ENCODE results near the gene PPARD.
A peak's percentile ranks its signal among the peaks of the same experiment; 100 is the strongest.

The PPARD gene

DNA sequence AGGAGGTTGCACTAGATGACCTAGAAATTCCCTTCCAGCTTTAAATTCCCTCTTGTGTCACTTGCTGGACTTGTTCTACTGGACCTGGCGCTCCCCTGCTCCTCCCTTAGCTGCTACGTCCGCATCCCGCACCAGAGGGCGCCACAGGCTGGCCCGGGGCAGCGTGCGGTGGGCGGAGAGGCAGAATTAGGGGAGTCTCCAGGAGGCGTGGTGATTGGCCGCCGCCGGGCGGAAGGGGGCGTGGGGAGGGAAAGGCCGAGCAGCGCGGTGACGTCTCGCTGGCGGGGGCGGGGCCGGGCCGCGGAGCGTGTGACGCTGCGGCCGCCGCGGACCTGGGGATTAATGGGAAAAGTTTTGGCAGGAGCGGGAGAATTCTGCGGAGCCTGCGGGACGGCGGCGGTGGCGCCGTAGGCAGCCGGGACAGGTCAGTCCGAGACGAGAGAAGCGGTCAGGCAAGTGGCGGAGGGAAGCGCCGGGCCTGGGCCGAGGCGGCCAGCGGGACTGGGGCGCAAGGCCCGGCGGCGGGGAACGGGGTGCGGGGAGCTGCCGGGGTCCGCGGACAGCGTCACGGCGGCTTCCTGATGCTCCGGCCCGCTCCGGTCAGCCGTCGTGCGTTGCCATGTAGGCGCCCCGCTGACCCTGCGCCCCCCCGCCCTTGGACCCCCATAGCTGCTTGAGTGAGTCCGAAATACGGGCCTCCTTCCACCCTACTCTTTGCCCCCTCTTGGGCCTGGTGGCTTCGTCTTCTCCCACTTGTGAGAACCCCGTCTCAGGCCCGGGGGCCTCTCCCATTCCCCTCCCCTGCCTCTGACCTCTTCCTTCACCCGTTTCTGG, at the start of gene PPARD:
TSS of gene PPARD (plus strand) at position 301 of the 834 bp plus-strand sequence. CDS start 68,530 bp downstream, outside the sequence.
- Histone ChIP-seq H3K36me3 (ENCODE audit: control insufficient read depth, insufficient read depth, low read length) (peaks cover 4% of the 10 kb centered on the region), H3K4me1 (ENCODE audit: control insufficient read depth, insufficient read depth, low read length) (peaks cover 7% of the 10 kb centered on the region), H3K4me3 (ENCODE audit: low read depth, low read length) (peak within 1 kb of the TSS; percentile 71), H3K9ac (ENCODE audit: low read depth, low read length) (peak within 1 kb of the TSS; percentile 76), H3K9me3 (ENCODE audit: control insufficient read depth, insufficient read depth, low read length) (no peaks in the 10 kb centered on the region), H3K27me3 (ENCODE audit: control insufficient read depth, insufficient read depth, low read length) (peaks cover 5% of the 10 kb centered on the region)

GRCh38 chr6:35293681-35294080, 48.7 kb upstream of the PPARD start:
- Histone ChIP-seq H3K9me3 (ENCODE audit: control insufficient read depth, insufficient read depth, low read length) (no peaks in the 10 kb centered on the region), H3K4me1 (ENCODE audit: control insufficient read depth, insufficient read depth, low read length) (peaks cover 6% of the 10 kb centered on the region), H3K4me3 (ENCODE audit: low read depth, low read length) (no peak overlapping the region), H3K27me3 (ENCODE audit: control insufficient read depth, insufficient read depth, low read length) (no peaks in the 10 kb centered on the region), H3K9ac (ENCODE audit: low read depth, low read length) (no peak overlapping the region), H3K36me3 (ENCODE audit: control insufficient read depth, insufficient read depth, low read length) (peaks cover 18% of the 10 kb centered on the region)

DNA sequence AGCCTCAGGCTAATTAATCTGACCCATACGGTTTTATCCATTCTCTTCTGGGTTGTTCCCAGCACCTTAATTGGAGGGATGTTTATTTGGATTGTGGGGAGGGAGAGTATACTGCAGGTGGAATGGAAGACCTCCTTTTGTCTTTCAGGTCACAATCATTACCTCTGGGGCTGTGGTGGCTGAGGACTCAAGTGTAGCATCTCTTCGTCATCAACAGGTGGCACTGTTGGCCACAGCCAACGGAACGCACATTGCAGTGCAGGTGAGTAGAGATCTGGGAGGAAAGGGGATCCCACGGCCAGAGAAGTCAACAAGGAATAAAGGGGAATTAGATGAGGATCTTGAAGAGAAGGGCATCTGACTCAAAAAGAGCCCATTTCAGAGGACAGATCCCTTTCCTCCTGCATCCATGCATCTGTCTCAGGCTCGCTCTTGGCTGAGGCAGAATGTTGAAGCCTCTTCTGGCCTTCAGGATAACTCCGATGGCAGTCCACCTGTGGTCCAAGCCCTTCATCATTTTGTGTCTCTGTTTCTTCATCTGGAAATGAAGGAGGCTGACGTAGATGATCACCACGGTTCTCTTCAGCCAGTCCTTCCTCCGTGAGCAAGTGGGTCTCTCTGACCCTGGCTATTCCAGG, 47.9 kb upstream of the PPARD start:
- no peaks in the 10 kb centered on the region for H3K9me3 ChIP-seq (ENCODE audit: control insufficient read depth, insufficient read depth, low read length)
- peaks cover 18% of the 10 kb centered on the region for H3K36me3 ChIP-seq (ENCODE audit: control insufficient read depth, insufficient read depth, low read length)
- H3K9ac ChIP-seq (ENCODE audit: low read depth, low read length): no peak overlapping the region
- H3K4me3 ChIP-seq (ENCODE audit: low read depth, low read length): no peak overlapping the region
- no peaks in the 10 kb centered on the region for H3K27me3 ChIP-seq (ENCODE audit: control insufficient read depth, insufficient read depth, low read length)
- H3K4me1 ChIP-seq (ENCODE audit: control insufficient read depth, insufficient read depth, low read length): peaks cover 6% of the 10 kb centered on the region

DNA sequence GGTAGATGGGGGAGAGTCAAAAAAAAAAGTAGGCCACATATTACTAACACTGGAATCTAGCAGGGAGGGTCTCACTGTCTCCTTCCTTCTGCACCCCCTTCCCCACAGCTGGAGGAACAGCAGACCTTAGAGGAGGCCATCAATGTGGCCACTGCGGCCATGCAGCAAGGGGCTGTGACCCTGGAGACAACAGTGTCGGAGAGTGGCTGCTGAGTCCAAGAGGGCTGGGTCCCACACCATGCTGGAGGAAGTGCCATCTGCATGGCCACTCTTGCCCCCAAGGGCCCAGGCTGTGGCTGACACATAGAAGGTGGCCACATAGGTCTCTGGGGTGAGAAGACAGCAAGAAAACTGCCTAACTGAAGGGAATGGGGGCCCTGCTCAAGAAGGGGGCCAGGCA, 47.3 kb upstream of the PPARD start:
- Histone ChIP-seq H3K4me1 (ENCODE audit: control insufficient read depth, insufficient read depth, low read length) (peaks cover 6% of the 10 kb centered on the region), H3K4me3 (ENCODE audit: low read depth, low read length) (no peak overlapping the region), H3K9me3 (ENCODE audit: control insufficient read depth, insufficient read depth, low read length) (no peaks in the 10 kb centered on the region), H3K36me3 (ENCODE audit: control insufficient read depth, insufficient read depth, low read length) (peaks cover 18% of the 10 kb centered on the region), H3K9ac (ENCODE audit: low read depth, low read length) (no peak overlapping the region), H3K27me3 (ENCODE audit: control insufficient read depth, insufficient read depth, low read length) (no peaks in the 10 kb centered on the region)

DNA sequence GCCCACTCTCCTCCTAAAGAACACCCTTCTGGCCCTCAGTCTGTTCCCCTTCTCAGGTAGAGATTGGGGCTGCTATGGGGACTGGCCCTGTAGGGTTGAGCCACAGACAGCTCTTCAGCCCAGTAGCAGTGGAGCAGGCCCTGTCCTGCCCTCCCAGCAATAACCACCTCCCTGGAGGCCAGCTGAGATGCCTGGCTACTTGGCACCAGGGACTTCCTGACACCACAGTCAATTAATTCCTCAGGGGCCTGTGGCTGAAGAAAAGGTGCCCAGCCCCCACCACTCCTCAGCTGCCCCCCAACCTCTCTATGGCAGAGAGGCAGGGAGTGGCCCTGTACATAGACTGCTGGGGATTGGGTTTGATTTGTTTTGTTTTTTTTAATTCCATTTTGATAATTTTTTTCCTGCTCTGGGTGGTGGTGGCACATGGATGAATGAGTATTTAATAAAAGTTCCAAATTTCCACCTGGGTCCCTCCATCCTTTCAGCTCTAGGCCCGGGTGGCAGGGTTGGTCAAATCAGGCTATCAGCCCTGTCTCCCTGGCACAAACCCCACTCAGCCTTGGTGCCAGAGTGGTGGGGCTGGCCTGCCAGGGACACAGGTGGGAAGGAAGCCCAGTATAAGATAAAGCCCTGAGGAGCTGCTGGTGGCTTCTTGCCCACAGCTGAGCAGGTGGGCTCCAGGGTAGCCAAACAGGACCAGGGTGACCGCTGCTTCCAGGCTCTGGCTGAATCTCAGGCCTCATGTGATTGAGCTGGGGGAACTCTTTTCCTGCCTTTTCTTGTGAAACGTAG, 46.6 kb upstream of the PPARD start:
- Histone ChIP-seq H3K27me3 (ENCODE audit: control insufficient read depth, insufficient read depth, low read length) (no peaks in the 10 kb centered on the region), H3K4me3 (ENCODE audit: low read depth, low read length) (no peak overlapping the region), H3K36me3 (ENCODE audit: control insufficient read depth, insufficient read depth, low read length) (peaks cover 18% of the 10 kb centered on the region), H3K9me3 (ENCODE audit: control insufficient read depth, insufficient read depth, low read length) (no peaks in the 10 kb centered on the region), H3K4me1 (ENCODE audit: control insufficient read depth, insufficient read depth, low read length) (peaks cover 6% of the 10 kb centered on the region), H3K9ac (ENCODE audit: low read depth, low read length) (no peak overlapping the region)

- H3K4me1 ChIP-seq (ENCODE audit: control insufficient read depth, insufficient read depth, low read length): peaks cover 6% of the 10 kb centered on the region
- peaks cover 13% of the 10 kb centered on the region for H3K36me3 ChIP-seq (ENCODE audit: control insufficient read depth, insufficient read depth, low read length)
- H3K4me3 ChIP-seq (ENCODE audit: low read depth, low read length): no peak overlapping the region
- no peak overlapping the region for H3K9ac ChIP-seq (ENCODE audit: low read depth, low read length)
- H3K9me3 ChIP-seq (ENCODE audit: control insufficient read depth, insufficient read depth, low read length): no peaks in the 10 kb centered on the region
- H3K27me3 ChIP-seq (ENCODE audit: control insufficient read depth, insufficient read depth, low read length): no peaks in the 10 kb centered on the region
Observed at GRCh38 chr6:35296931-35297600, 45.3 kb upstream of the PPARD start.

GRCh38 chr6:35297601-35298481, 44.5 kb upstream of the PPARD start, which contains the start of gene DEF6:
TSS of gene DEF6 (plus strand) at chr6:35297818. CDS start at chr6:35297857, 39 bp downstream.
- Histone ChIP-seq H3K9me3 (ENCODE audit: control insufficient read depth, insufficient read depth, low read length) (no peaks in the 10 kb centered on the region), H3K36me3 (ENCODE audit: control insufficient read depth, insufficient read depth, low read length) (peaks cover 10% of the 10 kb centered on the region), H3K4me3 (ENCODE audit: low read depth, low read length) (peak within 1 kb of the TSS; percentile 45), H3K4me1 (ENCODE audit: control insufficient read depth, insufficient read depth, low read length) (peaks cover 8% of the 10 kb centered on the region), H3K9ac (ENCODE audit: low read depth, low read length) (no peak within 1 kb of the TSS), H3K27me3 (ENCODE audit: control insufficient read depth, insufficient read depth, low read length) (no peaks in the 10 kb centered on the region)

DNA sequence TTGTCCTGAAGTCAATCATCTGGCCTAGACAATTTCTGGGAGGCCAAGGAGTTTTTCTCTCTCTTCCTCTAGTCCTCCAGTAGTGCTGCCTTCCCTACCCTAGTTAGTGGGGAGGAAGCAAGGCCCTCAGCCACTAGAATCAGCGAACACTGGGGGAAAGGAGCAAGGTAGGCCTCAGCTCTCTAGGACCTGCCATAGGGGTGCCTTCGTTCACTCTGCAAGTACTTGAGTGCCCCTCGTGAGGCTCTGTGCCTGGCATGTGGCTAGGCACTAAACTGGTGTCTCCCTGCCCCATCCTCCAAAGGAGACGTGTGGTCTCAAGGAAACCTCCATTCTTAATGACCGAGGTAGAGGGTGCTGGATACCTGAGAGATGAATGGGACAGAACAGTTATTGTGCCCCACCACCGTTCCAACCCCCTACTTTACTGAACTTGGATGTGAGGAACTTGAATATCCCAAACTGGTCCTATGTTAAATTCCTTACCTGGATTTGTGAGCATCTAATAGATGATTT, 43.7 kb upstream of the PPARD start:
- H3K4me3 ChIP-seq (ENCODE audit: low read depth, low read length): no peak overlapping the region

DNA sequence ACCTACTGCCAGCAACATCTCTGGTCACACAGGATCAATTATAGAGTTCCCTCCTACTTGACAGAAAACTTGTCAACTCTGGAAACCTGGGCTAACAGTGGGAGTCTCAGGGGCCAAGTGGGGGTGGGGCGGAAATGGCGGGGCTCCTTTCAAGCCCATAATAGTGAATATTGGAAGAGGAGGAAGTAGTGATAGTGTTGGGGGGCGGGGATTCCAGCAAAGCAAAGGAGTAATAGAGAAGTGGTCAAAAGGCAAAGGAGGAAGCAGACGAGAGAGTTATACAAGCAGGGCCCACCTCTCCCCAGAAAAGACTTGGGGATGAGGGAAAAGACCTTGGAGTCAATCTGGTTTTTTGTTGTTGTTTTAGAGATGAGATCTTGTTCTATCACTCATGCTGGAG, 42.7 kb upstream of the PPARD start:
- peaks cover 9% of the 10 kb centered on the region for H3K36me3 ChIP-seq (ENCODE audit: control insufficient read depth, insufficient read depth, low read length)
- H3K4me1 ChIP-seq (ENCODE audit: control insufficient read depth, insufficient read depth, low read length): peaks cover 12% of the 10 kb centered on the region
- no peak overlapping the region for H3K4me3 ChIP-seq (ENCODE audit: low read depth, low read length)
- no peaks in the 10 kb centered on the region for H3K9me3 ChIP-seq (ENCODE audit: control insufficient read depth, insufficient read depth, low read length)
- no peaks in the 10 kb centered on the region for H3K27me3 ChIP-seq (ENCODE audit: control insufficient read depth, insufficient read depth, low read length)
- H3K9ac ChIP-seq (ENCODE audit: low read depth, low read length): peak overlapping the region; percentile 4

More for the DNA sequence above, 43.7 kb upstream of the PPARD start:
- no peaks in the 10 kb centered on the region for H3K9me3 ChIP-seq (ENCODE audit: control insufficient read depth, insufficient read depth, low read length)
- H3K36me3 ChIP-seq (ENCODE audit: control insufficient read depth, insufficient read depth, low read length): peaks cover 10% of the 10 kb centered on the region
- H3K27me3 ChIP-seq (ENCODE audit: control insufficient read depth, insufficient read depth, low read length): no peaks in the 10 kb centered on the region
- H3K4me1 ChIP-seq (ENCODE audit: control insufficient read depth, insufficient read depth, low read length): peaks cover 12% of the 10 kb centered on the region
- no peak overlapping the region for H3K9ac ChIP-seq (ENCODE audit: low read depth, low read length)

- Histone ChIP-seq H3K36me3 (ENCODE audit: control insufficient read depth, insufficient read depth, low read length) (no peaks in the 10 kb centered on the region), H3K9me3 (ENCODE audit: control insufficient read depth, insufficient read depth, low read length) (no peaks in the 10 kb centered on the region), H3K4me3 (ENCODE audit: low read depth, low read length) (no peak overlapping the region), H3K27me3 (ENCODE audit: control insufficient read depth, insufficient read depth, low read length) (no peaks in the 10 kb centered on the region), H3K9ac (ENCODE audit: low read depth, low read length) (no peak overlapping the region), H3K4me1 (ENCODE audit: control insufficient read depth, insufficient read depth, low read length) (peaks cover 12% of the 10 kb centered on the region)
Observed at GRCh38 chr6:35300848-35301247, 41.5 kb upstream of the PPARD start.

All from iPS-15b (cell line).